Right ventricle myocardium inferior (tissue), 1 donor: Measurements from ENCODE around the gene PITPNM2. TPM values are rescaled to one million over a fixed set of nuclear protein-coding genes. Genes with fewer than 3 reads are reported as not detected.

ENCODE experiments used
- ATAC-seq: fragments of 200-7000 bp; cut with Tn5 transposase; one replicate; pipeline ENCODE4 v1.9.1; 2020; ENCODE audit warnings: mild to moderate bottlenecking, moderate library complexity
- DNase-seq: peaks from one replicate; pipeline ENCODE4 v3.0.0; 2021; ENCODE audit errors: missing footprints
- intact Hi-C: fragments of 100-400 bp; cut with DNase I; formaldehyde crosslinking; loops from one replicate; pipeline ENCODE4 v1.11.0; 2022
- long read RNA-seq: library from polyadenylated mRNA; unstranded; transcript quantifications from one replicate; pipeline ENCODE4 v2.0.0, GENCODE V29; 2021
- total RNA-seq: library from RNA; stranded (reverse); fragmentation: NEBNext Ultra II Directional; extraction: Animal tissue kit (Norgen Biotek cat#: 25700); gene quantifications from one replicate; pipeline ENCODE4 v1.2.1, GENCODE V29; 2021
- donor health status: DM: no; HTN: yes; CAD: no; lungs with severe emphysema.

The PITPNM2 gene
- 19.6 TPM for total RNA-seq
- long read RNA-seq, partial matches to known transcripts = 2 of 9 reads
- long read RNA-seq, other reads (novel, unspliced or antisense) = 7 of 9 reads

DNA sequence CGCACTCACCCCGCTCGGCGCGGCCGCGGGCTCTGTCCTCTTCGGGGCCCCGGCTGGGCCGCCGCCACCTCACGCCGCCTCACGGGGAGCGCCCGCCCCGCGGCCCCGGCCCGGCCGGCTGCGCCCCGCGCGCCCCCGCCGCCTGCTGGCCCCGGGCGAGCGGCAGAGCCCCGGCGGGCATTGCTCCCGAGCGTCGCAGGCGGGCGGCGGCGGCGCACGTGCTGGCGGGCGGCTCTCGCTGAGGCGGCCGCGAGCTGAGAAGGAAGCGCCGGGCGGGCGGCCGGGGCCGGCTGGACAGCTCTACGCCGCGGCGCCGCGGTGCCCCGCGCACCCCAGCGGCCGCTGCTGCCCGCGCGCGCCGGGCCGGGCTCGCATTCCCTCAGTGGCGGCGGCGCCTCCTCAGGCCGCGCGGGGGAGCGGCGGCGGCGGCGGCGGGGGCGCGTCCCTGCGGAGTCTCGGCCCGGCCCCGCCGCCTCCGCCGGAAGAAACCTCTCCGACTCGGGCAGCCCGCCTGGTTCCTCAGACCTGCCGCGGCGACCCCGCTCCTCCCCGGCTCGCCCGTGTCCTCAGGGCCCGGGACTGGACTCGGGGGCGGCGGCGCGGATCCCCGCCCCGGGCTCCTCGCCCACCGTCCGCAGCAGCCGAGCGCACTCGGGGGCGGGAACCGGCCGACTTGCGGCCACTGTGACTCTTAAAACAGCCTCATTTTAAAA, at the start of gene PITPNM2:
PITPNM2 (minus strand) TSS at position 347 of the 713 bp plus-strand sequence. CDS start 116,500 bp downstream, outside the sequence.
- peak; percentile 86 for DNase-seq
- peak; percentile 89 for ATAC-seq
- intact Hi-C loops = loop anchor here (1.0 to 5.0 kb wide), 3 partner anchors 81 to 169 kb away; partner anchors contain the start of genes ARL6IP4, MPHOSPH9 and MTRFR

GRCh38 chr12:123200414-123200813, 49.5 kb upstream of the PITPNM2 start:
- no peak for ATAC-seq
- DNase-seq = no peak
- intact Hi-C loops = no loop called here

DNA sequence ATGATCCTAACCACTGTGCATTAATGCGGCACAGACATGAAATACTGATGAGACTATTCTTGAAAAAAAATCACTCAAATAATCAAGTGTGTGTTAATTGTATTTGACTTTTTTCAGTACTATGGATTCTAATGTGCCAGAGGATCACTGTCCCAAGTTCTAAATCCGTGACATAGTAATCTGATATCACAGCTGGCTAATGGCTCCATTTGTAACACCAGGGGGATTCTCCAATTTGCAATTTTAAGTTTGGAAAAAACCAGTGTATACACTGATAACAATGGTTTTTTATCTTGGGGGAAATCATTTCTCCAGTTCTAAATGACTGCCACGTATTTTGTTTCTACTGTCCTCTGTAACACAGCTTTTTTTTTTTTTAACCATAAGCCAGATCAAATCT, 49.0 kb upstream of the PITPNM2 start:
- DNase-seq = no peak
- intact Hi-C loops = no loop called here
- no peak for ATAC-seq

- no peak for ATAC-seq
- intact Hi-C loops = no loop called here
- DNase-seq = no peak
These were observed 36.7 kb upstream of the PITPNM2 start for GRCh38 chr12:123187637-123188036.

DNA sequence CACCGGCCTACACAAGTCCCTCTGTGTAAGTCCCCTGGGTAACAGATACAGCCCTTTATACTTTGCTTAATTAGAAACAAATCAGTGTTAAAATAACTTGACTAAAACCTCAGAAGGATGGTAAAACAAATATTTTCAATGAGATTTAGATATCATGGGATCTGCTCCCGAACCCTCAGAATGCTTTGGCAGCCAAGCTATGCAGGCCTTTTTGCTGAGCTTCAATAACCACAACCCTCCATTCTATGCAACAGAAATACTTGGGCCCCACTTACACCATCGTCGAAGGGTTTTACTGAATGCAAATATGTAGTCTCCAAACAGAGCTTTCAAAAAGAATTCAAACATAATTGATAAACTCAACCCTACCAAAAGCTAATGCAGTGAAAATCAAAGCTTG, 29.3 kb upstream of the PITPNM2 start:
- ATAC-seq (no peak), DNase-seq (no peak)
- intact Hi-C loops = no loop called here

GRCh38 chr12:123171967-123172366, 21.1 kb upstream of the PITPNM2 start:
- intact Hi-C loops = no loop called here
- no peak for DNase-seq
- no peak for ATAC-seq

DNA sequence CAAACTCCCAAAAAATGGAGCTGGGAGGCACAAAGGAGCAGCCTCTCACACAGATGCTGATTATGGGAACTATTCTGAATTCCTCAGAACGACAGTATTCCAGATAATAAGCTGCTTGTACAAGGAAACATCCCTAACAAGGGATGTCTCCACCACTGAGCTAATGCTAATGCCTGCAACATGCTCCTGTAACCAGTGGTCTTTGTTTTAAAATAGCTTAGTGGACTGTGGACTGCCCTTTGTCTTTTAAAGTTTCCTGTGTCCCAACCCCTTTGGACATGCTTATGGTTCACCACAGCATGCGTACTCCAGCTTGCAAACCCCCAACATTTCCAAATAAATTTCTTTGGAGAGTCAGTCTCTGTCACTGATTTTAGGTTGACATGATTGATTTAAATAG, 16.4 kb upstream of the PITPNM2 start:
- DNase-seq = no peak
- intact Hi-C loops = no loop called here
- no peak for ATAC-seq

DNA sequence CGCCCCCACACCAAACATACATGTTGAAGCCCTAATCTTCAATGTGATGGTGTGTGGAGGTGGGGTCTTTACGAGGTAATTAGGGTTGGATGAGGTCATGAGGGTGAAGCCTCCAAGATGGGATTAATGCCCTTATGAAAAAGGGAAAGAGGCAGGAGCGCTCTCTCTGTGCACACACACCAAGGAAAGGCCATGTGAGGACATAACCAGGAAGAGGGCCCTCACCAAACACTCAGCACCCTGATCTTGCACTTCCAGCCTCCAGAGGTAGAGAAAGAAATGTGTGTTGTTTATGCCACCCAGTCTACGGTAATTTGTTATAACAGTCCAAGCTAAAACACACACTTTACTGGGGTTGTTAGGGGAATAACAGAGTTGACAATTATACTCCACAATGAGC, 14.6 kb upstream of the PITPNM2 start:
- intact Hi-C loops = no loop called here
- DNase-seq (no peak), ATAC-seq (no peak)

DNA sequence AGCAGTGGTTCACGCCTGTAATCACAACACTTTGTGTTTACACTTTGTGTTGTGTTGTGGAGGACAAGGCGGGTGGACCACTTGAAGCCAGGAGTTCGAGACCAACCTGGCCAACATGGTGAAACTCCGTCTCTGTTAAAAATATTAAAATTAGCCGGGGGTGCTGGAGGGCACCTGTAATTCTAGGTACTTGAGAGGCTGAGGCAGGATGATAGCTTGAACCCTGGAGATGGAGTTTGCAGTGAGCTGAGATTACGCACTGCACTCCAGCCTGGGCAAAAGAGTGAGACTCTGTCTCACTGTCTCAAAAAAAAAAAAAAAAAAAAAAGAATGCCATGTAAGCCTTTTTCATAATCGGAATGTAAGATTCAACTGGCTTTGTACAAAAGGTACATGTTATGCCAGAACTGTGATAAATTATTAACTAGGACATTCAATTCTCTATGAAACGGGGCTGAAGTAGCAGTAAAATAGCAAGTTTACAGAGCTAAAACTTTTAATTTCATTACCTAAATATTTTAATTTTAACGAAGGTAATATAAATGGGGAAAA, 13.9 kb upstream of the PITPNM2 start:
- intact Hi-C loops = no loop called here
- DNase-seq (no peak), ATAC-seq (no peak)

GRCh38 chr12:123164222-123164621, 13.3 kb upstream of the PITPNM2 start:
- ATAC-seq = no peak
- no peak for DNase-seq
- intact Hi-C loops = no loop called here

DNA sequence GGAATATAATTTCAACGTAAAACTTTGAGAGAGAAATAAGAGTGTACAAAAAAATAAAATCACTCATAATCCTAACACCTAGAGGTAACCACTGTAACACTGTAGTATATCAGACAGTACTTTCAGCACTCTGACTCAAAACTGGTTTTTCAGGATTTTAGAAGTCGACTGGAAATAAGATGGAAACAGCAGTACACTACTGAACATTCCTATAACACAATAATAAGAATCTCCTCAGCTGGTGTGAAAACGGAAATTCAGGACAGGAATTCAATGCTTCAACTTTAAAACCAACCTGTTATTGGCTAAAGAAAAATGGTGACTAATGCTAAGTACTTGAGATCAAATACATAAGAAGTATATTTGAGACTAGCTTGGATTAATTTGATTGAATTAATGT, 12.3 kb upstream of the PITPNM2 start:
- DNase-seq = no peak
- ATAC-seq = no peak
- intact Hi-C loops = no loop called here

DNA sequence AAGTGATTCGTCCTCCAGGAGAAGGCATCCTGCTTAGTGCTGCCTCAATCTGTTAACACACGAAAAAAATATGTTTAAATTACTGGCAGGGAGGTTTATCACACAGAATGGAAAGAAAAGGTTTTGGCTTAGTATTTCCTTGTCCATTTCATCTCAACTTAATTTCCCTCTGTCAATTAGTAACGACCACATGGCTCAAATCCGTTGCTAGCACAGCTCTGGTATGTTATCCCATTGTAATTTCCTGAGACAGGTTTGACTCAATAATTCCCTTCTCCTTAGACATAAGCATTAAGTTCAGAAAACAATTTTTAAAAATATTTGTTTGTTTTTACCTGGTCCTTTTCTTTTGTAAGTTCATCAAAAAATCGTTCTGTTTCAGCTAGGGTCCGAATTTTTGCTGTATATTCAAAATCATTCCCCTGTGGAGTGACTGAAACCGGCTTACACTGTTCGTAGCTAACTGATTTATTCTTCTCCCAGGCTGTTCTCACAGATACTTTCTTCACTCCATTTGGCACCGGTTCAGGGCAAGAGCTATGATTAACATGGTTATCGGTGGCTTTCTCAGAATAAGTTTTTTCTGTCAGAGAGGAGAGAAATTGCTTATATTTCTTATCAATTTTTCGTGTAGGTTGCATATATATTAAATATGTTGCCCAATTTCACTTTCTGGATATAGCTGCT, 10.1 kb upstream of the PITPNM2 start:
- DNase-seq (no peak), ATAC-seq (no peak)
- intact Hi-C loops = no loop called here

- intact Hi-C loops = loop anchor here (5.0 kb wide), 2 partner anchors 78 to 172 kb away; partner anchors contain the start of genes ARL6IP4, MPHOSPH9 and MTRFR
- DNase-seq (no peak), ATAC-seq (no peak)
These were observed 3.0 kb upstream of the PITPNM2 start for GRCh38 chr12:123153906-123154305.

- no peak for DNase-seq
- no peak for ATAC-seq
- intact Hi-C loops = loop anchor here (5.0 kb wide), 2 partner anchors 79 to 171 kb away; partner anchors contain the start of genes ARL6IP4, MPHOSPH9 and MTRFR
These were observed 1.9 kb upstream of the PITPNM2 start for GRCh38 chr12:123152833-123153232.

- no peak for DNase-seq
- peak; percentile 20 for ATAC-seq
- intact Hi-C loops = loop anchor here (1.0 to 5.0 kb wide), 3 partner anchors 81 to 169 kb away; partner anchors contain the start of genes ARL6IP4, MPHOSPH9 and MTRFR
These were observed 866 bp upstream of the PITPNM2 start for GRCh38 chr12:123151457-123152454.

- intact Hi-C loops = loop anchor here (5.0 kb wide), 2 partner anchors 82 to 168 kb away; partner anchors contain the start of genes ARL6IP4, MPHOSPH9 and MTRFR
These were observed 581 bp downstream of the PITPNM2 start for GRCh38 chr12:123150275-123150743.

DNA sequence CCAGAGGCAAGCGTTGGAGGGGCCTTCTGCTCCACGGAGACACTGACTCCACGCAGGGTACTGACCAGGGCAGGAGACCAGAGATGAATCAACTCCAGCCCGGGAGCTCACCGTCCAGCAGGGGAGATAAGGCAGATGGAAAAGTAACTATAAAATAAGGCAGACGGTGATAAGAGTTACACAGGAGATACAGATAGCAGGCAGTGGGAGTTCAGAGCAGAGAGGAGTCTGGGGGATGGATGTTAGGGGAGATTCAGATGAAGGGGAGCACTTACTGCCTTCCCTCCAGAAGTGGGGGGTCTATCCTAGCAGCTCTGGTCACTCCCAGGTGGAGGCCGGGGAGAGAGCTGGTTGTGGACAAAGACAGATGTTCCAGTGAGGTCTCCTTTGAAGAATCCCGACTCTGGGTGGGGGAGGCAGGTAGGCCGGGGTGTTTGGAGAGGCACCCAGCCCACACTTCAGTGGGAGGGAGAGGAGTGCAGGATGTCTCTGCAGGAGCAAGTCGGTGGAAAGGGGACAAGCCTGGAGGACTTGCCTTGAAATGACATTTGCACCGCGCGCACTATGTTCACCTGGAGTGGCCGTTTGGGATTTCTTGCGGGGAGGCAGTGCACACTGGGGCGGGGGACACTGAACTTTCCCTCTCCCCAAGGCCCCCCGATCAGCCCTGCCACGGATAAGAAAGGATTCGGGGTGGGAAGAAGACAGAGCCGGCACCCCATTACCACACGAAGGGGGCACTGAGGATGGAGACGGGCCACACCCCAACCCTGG, 1.2 kb downstream of the PITPNM2 start:
- DNase-seq (no peak), ATAC-seq (peak; percentile 6)
- intact Hi-C loops = loop anchor here (5.0 kb wide), 4 partner anchors 42 to 167 kb away; partner anchors contain the start of genes ARL6IP4, MPHOSPH9 and MTRFR

More at GRCh38 chr12:123150275-123150743, 581 bp downstream of the PITPNM2 start:
- DNase-seq (peak; percentile 72), ATAC-seq (peak; percentile 38)
